CD4-positive, alpha-beta T cell (primary cell): Measurements from ENCODE around the gene SMIM1. TPM values are rescaled to one million over a fixed set of nuclear protein-coding genes. Genes with fewer than 3 reads are reported as not detected.

Source experiments
- ATAC-seq: fragments of 200-7000 bp; cut with Tn5 transposase; one replicate; pipeline ENCODE4 v1.10.0; 2022; ENCODE audit warnings: mild to moderate bottlenecking; ENCODE audit not compliant: poor library complexity
- CTCF ChIA-PET: fragments of 350-600 bp; sonication (Branson Sonifier 250); formaldehyde crosslinking; loops from one replicate; lab custom pipeline; 2021; ENCODE audit warnings: antibody characterized with exemption, inconsistent platforms; lab: Charles Lee
- POLR2A ChIA-PET: fragments of 350-600 bp; sonication (Branson Sonifier 250); formaldehyde crosslinking; loops from one replicate; lab custom pipeline; 2021; ENCODE audit warnings: antibody characterized with exemption, inconsistent platforms; lab: Charles Lee
- DNase-seq, 14 experiments: peaks; one replicate each; pipeline ENCODE4 v3.0.0-alpha.2; 2013 to 2020; ENCODE audit warnings: mixed read lengths in 2 of 14
- H3K27ac ChIP-seq, 2 donors: one replicate each; pipeline versions ENCODE4 v1.5.1 to v1.7.0; 2013; ENCODE audit warnings: low read length in 2 of 2, low read depth in 1 of 2, mild to moderate bottlenecking in 1 of 2
- H3K27me3 ChIP-seq, 2 experiments: 1 replicate in 1 of 2; 2 replicates in 1 of 2; pipeline versions ENCODE4 v1.6.1 to v1.7.0; 2013; ENCODE audit warnings: low read length in 2 of 2, control low read depth in 1 of 2, mild to moderate bottlenecking in 1 of 2, moderate library complexity in 1 of 2; ENCODE audit not compliant: insufficient read depth in 2 of 2, control insufficient read depth in 1 of 2
- H3K36me3 ChIP-seq: one replicate; pipeline ENCODE4 v1.6.1; 2013; ENCODE audit warnings: low read length, control low read depth; ENCODE audit not compliant: insufficient read depth
- H3K4me1 ChIP-seq: one replicate; pipeline ENCODE4 v1.6.1; 2013; ENCODE audit warnings: low read length, control low read depth; ENCODE audit not compliant: insufficient read depth
- H3K4me3 ChIP-seq: one replicate; pipeline ENCODE4 v1.5.1; 2013; ENCODE audit warnings: mild to moderate bottlenecking, low read length, moderate library complexity
- H3K9me3 ChIP-seq, 2 experiments: 1 replicate in 1 of 2; 2 replicates in 1 of 2; pipeline versions ENCODE4 v1.6.1 to v1.7.0; 2013; ENCODE audit warnings: low read length in 2 of 2, mild to moderate bottlenecking in 2 of 2, control low read depth in 1 of 2, moderate library complexity in 1 of 2; ENCODE audit not compliant: control insufficient read depth in 1 of 2, insufficient read depth in 1 of 2
- H3K27ac Mint-ChIP-seq: one replicate; pipeline ENCODE4 v1.8.0; 2020; ENCODE audit warnings: mixed read lengths
- H3K27me3 Mint-ChIP-seq: one replicate; pipeline ENCODE4 v1.8.0; 2021; ENCODE audit warnings: mixed read lengths
- H3K36me3 Mint-ChIP-seq: one replicate; pipeline ENCODE4 v1.8.0; 2021; ENCODE audit warnings: low read depth, mixed read lengths
- H3K4me1 Mint-ChIP-seq: one replicate; pipeline ENCODE4 v1.8.0; 2021; ENCODE audit warnings: low read depth, mixed read lengths
- H3K4me3 Mint-ChIP-seq: one replicate; pipeline ENCODE4 v1.8.0; 2020; ENCODE audit warnings: mild to moderate bottlenecking, mixed read lengths
- H3K9me3 Mint-ChIP-seq: one replicate; pipeline ENCODE4 v1.8.0; 2020; ENCODE audit warnings: mixed read lengths
- CTCF ChIP-seq: fragments of 200-600 bp; IDR thresholded peaks from one replicate; pipeline ENCODE4 v1.8.0; 2022; ENCODE audit warnings: antibody characterized with exemption, mild to moderate bottlenecking
- intact Hi-C, 2 experiments: fragments of 100-400 bp; cut with DNase I in 1 of 2; cut with micrococcal nuclease in 1 of 2; formaldehyde crosslinking; loops; one replicate each; pipeline versions ENCODE4 v1.15.1 to v1.9.0; 2023 to 2025; cut with DNase I, micrococcal nuclease
- total RNA-seq, 174 experiments: library from RNA in 2 of 174; stranded (reverse) in 2 of 174; gene quantifications; one replicate each; pipeline ENCODE4 v1.2.3 and lab custom pipeline; 2021 to 2026

The SMIM1 gene
- total RNA-seq, 2 experiments from 2014 or later = 1.8 to 2.6 TPM

DNA sequence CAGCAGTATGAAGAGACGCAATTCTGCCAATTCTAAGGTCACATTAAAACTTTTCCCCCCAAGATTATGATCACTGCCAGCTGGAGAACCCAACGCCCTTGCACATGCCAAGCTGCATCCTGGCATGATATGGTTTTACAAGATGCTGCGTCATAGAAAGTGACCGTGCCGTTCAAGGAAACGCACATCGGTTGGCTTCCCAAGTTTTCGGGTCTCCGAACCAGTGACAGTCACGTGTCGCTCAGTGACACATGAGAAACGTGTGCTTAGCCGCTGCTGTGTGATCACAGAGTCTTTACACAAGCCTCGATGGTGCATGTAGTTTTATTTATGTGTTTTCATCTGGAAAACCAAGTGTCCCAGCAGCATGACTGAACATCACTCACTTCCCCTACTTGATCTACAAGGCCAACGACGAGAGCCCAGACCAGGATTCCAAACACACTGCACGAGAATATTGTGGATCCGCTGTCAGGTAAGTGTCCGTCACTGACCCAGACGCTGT, 7.4 kb downstream of the SMIM1 start:
- intact Hi-C loops = loop anchor here in 1 of 2 experiments (10.0 kb wide), 1 partner anchor 1255 kb away; the partner anchor contains the start of gene PANK4
- peaks cover 56% of the 10 kb centered on the region for H3K36me3 Mint-ChIP-seq

DNA sequence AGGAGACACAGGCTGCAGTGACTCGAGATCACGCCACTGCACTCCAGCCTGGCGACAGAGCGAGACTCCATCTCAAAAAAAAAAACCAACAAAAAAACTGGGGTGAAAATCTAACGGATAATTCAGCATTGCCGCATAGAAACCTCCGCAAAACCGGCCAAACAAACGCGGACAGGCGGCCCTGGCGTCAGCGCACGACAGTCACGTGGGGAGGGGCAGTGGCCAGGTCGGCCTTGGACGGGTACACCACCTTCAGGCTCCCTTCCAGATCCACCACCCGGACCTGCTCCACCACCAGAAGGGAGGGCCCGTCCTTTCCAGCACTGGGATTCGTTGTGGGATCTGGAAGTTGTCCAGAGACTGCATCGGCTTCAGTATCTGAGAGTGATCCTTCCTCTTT, 8.4 kb downstream of the SMIM1 start:
- Mint-ChIP-seq H3K27me3 (no peaks in the 10 kb centered on the region), H3K9me3 (no peaks in the 10 kb centered on the region), H3K27ac (no peak overlapping the region), H3K36me3 (peaks cover 63% of the 10 kb centered on the region), H3K4me3 (no peak overlapping the region), H3K4me1 (peaks cover 2% of the 10 kb centered on the region)
- no peak for TF ChIP-seq CTCF
- peaks cover 66% of the 10 kb centered on the region for H3K36me3 ChIP-seq
- DNase-seq = no peak
- intact Hi-C loops = no loop called here
- no peak overlapping the region for H3K4me3 ChIP-seq
- peaks cover 3% of the 10 kb centered on the region for H3K4me1 ChIP-seq
- POLR2A ChIA-PET = no interaction called here
- no peak overlapping the region for H3K27ac ChIP-seq
- no peak for ATAC-seq
- no peaks in the 10 kb centered on the region for H3K9me3 ChIP-seq
- no peaks in the 10 kb centered on the region for H3K27me3 ChIP-seq
- CTCF ChIA-PET = no interaction called here

More for the DNA sequence above, 7.4 kb downstream of the SMIM1 start:
- no peak for DNase-seq
- H3K36me3 ChIP-seq = peaks cover 58% of the 10 kb centered on the region
- no peak overlapping the region for H3K4me3 ChIP-seq
- H3K4me1 ChIP-seq = peaks cover 12% of the 10 kb centered on the region
- H3K27me3 Mint-ChIP-seq = no peaks in the 10 kb centered on the region
- H3K27ac ChIP-seq = no peak overlapping the region
- no peaks in the 10 kb centered on the region for H3K27me3 ChIP-seq
- no peak for TF ChIP-seq CTCF
- H3K4me3 Mint-ChIP-seq = no peak overlapping the region
- no peaks in the 10 kb centered on the region for H3K9me3 ChIP-seq
- no peak overlapping the region for H3K27ac Mint-ChIP-seq
- peaks cover 5% of the 10 kb centered on the region for H3K4me1 Mint-ChIP-seq
- CTCF ChIA-PET = no interaction called here
- no peaks in the 10 kb centered on the region for H3K9me3 Mint-ChIP-seq
- no peak for ATAC-seq
- POLR2A ChIA-PET = no interaction called here

DNA sequence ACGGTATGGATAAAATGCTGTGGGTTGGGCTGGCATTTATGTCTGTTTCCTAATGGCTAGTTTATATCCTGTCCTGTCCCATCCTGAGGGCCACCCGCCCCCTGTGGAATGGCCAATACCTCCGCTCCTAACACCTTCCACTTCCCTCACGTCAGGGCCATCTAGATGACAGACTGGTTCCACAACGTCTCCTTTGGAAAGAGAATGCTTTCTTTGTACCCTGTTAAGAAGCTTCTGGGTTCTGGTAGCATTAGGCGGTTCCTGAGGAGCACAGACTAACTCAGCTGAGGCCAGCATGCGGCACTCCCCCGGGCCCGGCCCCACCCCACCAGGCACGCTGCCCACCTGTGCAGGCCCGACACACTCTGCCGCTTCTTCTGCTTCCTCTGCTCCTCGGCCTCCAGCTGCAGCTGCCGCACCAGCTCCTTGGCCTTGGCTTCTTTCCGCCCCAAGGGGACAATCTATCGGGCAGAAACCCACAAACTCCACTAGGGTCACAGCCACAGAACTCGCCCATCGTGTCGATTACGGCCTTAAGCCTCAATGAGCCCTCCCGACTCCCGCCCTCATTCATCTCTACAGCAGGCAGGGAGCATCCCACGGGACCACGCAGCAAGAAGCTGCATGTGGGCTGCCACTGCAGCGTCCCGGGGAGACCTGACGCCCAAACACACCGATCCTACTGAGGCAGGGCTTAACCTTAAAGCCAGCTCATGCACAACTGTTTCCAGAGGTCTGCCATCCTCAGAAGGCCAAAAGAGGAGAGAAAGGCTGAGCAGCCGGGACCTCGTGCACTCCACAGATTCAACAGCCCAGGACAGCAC, 11.3 kb downstream of the SMIM1 start:
- H3K27me3 ChIP-seq = no peaks in the 10 kb centered on the region
- H3K27me3 Mint-ChIP-seq = no peaks in the 10 kb centered on the region
- H3K4me1 ChIP-seq = peaks cover 19% of the 10 kb centered on the region
- DNase-seq (no peak), ATAC-seq (no peak)
- H3K27ac ChIP-seq = no peak overlapping the region
- H3K4me3 Mint-ChIP-seq = no peak overlapping the region
- no peaks in the 10 kb centered on the region for H3K9me3 ChIP-seq
- intact Hi-C loops = no loop called here
- no peaks in the 10 kb centered on the region for H3K9me3 Mint-ChIP-seq
- ChIA-PET POLR2A (no interaction called here), CTCF (no interaction called here)
- TF ChIP-seq CTCF = no peak
- H3K36me3 ChIP-seq = peaks cover 80% of the 10 kb centered on the region
- H3K27ac Mint-ChIP-seq = no peak overlapping the region
- peaks cover 89% of the 10 kb centered on the region for H3K36me3 Mint-ChIP-seq
- H3K4me3 ChIP-seq = no peak overlapping the region
- peaks cover 3% of the 10 kb centered on the region for H3K4me1 Mint-ChIP-seq
